Panc1 (cell line): ENCODE data around the gene STAP1.

ENCODE experiments used
- CTCF ChIP-seq: fragments of 450-650 bp; IDR thresholded peaks from 2 replicates; pipeline ENCODE4 v1.5.1; 2017; ENCODE audit warnings: mild to moderate bottlenecking
- SIN3A ChIP-seq: IDR thresholded peaks from 2 replicates; pipeline ENCODE4 v1.6.1; 2012; ENCODE audit warnings: low read depth, mild to moderate bottlenecking, low read length, moderate library complexity, borderline replicate concordance; ENCODE audit not compliant: insufficient read depth
- TCF7L2 ChIP-seq: IDR thresholded peaks from 2 replicates; pipeline ENCODE4 v1.6.1; 2011; ENCODE audit warnings: mild to moderate bottlenecking, low read depth, low read length, inconsistent platforms

GRCh38 chr4:67608027-67608426 lies 49.5 kb downstream of the STAP1 start:
- no peak for TF ChIP-seq CTCF
- no peak for TF ChIP-seq TCF7L2
- TF ChIP-seq SIN3A = no peak
